ENCODE results near the gene GNB1L.
"Not testable (repeated sequence)": the region's sequence is repeated elsewhere in the genome, so short reads cannot be mapped to it uniquely, and the experiment has no call there.

The GNB1L gene

DNA sequence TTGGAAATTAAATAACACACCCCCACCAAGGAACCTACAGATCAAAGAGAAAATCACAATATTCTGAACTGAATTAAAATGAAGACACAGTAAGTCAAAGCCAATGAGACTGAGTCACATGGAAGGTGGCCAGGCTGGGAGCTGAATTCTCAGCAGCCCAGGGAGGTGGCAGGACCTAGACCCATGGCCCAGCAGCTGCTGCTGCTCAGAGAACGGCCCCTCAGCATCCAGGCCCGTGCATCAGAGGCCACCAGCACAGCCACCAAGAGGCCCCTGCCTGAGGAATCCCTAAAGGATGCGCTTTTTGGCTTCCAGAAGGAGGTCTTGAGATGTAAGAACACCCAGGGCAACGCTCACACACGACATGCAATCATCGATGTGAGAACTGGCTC is 59.1 kb downstream of the GNB1L start:
- DNase-seq (ENCODE audit: low spot score) = no peak

DNA sequence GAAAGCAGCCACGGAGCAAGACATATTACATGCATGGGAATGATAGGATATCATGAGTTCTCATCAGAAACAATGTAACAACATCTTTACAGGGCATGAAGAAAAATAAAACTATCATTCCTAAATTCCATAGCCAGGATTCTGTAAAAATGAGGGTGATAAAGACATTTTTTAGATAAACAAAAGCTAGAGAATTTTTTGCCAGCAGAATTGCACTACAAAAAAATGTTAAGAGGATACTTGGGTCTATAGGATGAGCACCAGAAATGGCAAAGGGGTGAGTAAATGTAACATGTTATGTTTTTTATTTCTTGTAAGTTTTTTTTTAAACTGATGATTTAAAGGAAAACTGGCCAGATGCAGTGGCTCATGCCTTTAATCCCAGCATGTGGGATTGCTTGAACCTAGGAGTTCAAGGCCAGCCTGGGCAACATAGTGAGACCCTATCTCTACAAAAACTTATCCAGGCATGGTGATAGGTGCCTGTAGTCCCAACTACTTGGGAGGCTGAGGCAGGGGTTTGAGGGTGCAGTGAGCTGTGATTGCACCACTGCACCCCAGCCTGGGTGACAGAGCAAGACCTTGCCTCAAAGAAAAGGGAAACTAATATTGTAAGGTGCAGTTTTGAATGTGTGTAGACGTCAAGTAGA is 60.9 kb downstream of the GNB1L start:
- no peak for DNase-seq (ENCODE audit: low spot score)

DNA sequence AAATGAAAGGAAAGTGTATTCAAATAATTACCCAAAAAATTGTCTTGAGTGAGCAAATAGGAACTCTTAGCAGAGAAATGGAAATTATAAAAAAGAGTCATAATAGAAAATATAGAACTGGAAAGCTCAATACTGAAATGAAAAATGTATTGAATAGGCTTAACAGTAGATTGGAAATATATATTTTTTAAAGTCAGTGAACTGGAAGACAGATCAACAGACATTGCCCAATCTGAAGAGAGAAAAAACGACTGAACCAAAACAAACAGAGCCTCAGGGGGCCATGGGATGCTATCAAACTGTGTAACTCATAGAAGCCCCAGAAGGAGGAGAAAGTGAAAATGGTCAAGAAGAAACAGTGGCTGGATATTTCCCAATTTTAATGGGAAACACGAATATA is 61.5 kb downstream of the GNB1L start:
- DNase-seq (ENCODE audit: low spot score) = no peak

DNA sequence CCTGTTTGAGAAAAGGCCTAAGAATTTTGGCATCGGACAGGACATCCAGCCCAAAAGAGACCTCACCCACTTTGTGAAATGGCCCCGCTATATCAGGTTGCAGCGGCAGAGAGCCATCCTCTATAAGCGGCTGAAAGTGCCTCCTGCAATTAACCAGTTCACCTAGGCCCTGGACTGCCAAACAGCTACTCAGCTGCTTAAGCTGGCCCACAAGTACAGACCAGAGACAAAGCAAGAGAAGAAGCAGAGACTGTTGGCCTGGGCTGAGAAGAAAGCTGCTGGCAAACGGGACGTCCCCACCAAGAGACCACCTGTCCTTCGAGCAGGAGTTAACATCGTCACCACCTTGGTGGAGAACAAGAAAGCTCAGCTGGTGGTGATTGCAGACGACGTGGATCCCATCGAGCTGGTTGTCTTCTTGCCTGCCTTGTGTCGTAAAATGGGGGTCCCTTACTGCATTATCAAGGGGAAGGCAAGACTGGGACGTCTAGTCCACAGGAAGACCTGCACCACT is 62.2 kb downstream of the GNB1L start:
- not testable (repeated sequence) for DNase-seq (ENCODE audit: low spot score)

DNA sequence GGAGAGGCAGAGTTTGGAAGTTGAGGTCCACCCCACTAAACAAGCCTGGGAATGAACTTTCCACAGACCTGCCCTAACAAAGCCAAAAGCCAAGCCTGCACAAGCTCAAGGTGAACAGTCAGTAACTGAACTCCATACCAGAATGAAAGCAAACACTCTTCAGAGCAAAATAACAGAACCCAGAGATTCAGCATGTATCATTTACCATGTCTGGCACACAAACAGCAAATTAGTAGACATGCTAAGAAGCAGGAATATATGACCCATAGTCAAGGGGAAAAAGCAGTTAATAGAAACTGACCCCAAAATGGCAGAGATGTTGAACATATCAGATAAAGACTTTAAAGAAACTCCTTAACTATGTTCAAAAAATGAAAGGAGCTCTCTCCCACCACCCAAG is 62.8 kb downstream of the GNB1L start:
- no peak for DNase-seq (ENCODE audit: low spot score)

DNA sequence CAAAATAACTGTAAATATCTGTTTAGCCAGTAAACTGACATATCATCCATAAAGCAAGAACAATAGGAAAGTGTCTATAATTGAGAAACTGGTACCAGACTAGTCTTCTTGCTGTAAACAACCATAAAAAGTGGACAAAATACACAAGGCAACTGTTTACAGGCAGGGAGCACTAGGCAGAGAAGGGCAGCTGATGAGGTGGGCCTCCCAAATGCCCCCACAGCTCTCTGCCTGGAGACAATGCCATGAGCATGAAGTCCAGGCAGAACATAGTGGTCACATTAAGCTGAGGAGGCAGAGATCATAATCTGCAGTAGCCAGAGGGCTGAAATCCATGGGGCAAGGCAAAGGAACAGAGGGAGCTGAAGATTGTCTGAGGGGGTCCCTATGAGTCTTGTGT is 63.4 kb downstream of the GNB1L start:
- DNase-seq (ENCODE audit: low spot score) = no peak

DNA sequence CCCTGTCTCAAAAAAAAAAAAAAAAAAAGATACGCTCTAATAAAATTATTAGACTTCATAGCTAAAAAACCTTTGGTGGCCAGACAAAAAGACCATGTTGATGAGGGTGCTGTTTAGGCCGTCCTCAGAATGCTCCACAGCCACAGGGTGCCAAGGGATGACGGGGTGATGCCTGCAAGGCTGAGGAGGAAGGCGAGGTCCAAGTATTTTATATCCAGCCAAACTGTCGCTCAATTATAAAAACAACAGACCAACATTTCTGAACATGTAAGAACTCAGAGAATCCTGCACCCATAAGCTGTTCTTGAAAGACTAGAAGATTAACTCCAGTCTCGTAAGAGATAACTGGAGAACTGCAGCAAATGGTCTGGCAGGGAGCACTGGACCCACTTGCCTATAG is 64.8 kb downstream of the GNB1L start:
- no peak for DNase-seq (ENCODE audit: low spot score)

DNA sequence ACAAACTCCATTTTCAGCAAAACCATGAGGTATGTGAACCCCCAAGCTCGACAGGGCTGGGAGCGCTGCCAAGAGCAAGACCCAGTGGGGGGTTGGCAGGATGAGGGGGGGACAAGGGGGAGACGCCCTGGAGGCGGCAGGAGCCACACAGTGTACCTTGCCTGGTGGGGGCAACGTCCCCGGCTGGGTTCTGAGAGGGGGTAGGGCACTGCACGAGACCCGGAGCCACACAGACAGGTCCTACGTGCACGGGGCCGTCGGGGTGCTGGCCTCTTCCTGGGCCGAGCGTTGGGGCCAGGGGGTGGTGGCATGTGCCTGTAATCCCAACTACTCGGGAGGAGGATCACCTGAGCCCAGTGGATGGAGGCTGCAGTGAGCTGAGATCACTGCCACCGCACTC is 65.3 kb downstream of the GNB1L start:
- DNase-seq (ENCODE audit: low spot score) = no peak

DNA sequence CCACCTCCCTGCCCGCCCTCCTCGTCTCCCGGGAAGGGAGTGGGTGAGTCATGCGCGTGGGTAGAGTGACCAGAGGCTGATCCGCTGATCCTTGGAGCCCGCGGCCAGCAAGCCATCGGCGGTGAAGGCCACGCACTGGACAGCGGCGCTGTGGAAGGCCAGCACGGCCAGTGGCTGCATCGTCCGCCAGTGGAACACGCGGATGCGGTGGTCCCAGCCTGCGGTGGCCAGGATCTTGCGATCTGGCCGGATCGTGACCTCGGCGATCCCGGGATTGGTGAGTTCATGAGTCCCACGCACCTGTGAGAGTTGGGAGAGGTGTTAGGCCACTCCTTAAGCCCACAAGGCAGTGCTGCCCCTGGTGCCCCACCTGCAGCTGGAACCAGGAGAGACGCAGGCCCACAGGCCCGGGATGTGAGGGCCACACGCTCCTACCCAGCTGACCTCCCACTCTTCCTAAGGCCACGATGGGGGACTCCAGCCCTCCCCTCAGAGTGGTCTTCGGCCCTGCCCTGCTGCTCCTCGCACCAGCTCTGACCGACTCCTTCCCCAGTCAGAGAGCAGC is 65.9 kb downstream of the GNB1L start:
- no peak for DNase-seq (ENCODE audit: low spot score)

DNA sequence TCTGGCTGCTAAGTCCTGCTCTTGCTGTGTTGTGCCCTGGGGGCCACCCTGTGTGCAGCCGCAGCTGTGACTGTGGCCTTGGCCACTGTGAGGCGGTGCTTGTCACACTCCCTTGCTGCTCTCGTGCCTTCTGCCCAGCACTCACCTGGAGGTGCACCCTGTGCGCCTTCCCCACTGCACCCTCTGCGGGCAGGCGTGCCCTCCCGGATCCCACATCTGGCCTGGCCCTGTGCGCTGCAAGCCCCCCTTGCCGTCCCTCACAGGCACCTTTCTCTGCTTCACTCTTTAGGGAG is 66.9 kb downstream of the GNB1L start:
- DNase-seq (ENCODE audit: low spot score) = no peak

DNA sequence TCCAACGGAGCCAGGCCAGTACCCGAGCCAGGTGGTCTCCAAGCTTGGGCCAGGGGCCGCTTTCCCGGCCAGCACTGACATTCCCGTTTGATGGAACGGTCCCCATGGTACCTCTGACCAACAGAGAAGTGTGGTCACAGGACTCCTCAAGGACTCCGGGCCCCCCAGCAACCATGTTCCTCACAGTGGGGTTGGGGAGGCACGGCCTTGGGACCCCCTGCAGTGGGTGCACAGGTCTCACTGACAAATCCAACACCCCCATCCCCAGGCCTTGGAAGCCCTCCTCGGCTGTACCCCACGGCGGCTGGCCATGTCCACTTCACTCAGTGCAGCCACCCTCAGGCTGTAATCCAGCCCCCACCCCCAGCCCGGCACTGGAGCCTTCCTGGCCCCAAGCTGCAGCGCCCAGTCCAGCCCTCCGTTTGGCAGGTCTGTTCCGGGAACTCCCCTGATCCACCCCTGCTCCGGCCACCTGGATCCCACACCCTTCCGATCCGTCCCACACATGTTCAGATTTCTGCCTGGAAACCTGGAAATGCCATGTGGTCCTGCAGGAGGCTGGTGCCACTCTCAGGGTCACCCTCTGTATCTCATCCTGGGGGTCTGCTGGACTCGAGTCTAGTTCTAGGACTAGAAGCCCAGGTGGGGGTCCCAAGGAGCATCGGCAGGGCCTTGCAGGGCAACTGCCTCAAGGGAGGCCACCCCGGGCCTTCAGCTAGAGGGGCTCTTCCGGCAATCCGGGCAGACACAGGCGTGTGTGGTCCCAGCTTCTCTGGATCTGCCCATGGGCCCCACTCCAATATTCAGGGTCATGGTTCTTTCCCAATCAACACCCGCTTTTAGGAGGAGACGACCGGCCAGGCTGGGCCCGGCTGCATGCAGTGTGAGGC is 67.5 kb downstream of the GNB1L start:
- no peak for DNase-seq (ENCODE audit: low spot score)

DNA sequence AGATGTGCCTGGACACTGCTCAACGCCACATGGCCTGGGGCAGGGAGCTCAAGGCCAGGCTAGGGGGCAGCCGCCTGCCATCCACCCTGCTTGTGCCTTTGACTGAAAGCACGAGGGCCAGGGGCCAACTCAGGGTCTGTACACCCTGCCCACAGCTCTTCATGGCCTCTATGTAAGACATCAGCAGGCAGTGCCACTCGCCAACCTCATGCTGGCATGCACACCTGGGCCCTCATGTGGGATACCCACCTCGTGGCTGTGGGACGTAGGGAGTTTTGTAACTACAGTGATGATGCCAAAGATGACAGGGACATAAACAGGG is 68.4 kb downstream of the GNB1L start:
- no peak for DNase-seq (ENCODE audit: low spot score)

DNA sequence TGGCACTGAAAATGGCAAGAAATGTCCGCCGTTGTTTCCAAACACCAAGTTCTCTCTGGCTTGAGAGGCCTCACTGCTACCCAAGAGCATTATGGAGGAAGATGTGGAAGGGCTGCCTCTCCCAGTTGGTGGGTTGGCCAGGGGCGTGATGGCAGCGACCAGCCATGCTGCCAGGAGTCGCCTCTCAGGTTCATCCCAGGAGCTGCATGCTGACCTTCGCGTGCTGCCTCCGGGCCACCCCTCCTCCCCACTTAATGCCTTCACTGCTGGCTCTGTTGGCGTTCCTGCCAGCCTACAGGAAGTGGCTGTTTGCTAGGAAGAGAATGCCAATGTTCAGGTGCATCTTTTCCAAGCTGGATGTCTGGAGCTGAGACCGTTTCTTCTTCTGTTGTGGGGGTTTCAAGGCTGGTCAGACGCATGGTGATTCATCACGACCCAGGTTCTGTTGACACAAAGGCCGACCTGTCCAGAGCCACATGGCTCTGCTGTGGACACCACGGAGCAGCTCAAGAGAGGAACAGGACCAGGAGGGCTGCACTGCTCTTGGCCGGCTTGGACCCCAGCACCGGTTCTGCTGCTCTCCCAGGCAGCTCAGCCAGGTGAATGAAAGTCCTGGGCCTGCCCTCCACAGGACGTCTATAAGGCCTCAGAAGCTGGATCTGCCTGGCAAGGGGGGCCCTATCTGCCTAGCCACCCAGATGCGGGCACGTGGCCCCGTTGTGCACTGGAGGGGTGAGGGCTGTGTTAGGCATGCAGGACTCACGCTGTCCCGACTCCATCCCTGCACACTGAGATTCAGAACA is 69.0 kb downstream of the GNB1L start:
- DNase-seq (ENCODE audit: low spot score) = no peak

DNA sequence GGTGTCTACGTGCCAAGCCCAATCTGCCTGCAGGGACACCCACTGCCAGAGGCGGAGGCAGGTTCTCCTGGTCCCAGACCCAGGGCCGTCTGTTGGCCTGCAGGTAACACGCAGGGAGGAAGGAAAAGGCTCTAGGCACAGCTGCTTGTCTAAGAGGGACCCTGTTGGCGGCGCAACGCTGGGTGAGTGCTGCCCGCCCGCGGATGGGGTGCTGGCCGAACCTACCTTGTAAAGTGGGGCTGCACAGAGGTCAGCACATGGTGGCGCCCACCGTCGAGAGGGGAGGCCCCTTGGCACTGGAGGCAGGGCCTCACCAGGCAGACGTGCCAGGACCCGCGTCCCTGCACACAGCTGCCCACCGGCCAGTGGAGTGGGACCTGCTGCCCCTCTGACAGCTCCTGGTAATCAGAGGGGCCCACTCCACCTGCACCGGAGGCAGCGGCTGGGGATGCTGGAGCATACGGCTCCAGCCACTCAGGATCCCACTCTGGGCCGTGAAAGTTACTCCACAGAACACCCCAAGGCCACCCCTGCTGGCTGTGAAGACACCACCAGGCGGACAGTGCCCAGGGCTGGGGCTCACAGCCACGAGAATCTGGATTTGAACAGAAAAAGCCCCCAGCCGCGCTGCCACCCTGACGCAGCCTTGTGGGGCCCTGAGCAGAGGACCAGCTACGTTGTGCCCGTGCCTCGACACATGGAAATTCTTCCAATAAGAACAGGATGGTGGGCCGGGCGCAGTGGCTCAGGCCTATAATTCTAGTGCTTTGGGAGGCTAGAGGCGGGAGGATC is 70.1 kb downstream of the GNB1L start:
- DNase-seq (ENCODE audit: low spot score) = no peak

DNA sequence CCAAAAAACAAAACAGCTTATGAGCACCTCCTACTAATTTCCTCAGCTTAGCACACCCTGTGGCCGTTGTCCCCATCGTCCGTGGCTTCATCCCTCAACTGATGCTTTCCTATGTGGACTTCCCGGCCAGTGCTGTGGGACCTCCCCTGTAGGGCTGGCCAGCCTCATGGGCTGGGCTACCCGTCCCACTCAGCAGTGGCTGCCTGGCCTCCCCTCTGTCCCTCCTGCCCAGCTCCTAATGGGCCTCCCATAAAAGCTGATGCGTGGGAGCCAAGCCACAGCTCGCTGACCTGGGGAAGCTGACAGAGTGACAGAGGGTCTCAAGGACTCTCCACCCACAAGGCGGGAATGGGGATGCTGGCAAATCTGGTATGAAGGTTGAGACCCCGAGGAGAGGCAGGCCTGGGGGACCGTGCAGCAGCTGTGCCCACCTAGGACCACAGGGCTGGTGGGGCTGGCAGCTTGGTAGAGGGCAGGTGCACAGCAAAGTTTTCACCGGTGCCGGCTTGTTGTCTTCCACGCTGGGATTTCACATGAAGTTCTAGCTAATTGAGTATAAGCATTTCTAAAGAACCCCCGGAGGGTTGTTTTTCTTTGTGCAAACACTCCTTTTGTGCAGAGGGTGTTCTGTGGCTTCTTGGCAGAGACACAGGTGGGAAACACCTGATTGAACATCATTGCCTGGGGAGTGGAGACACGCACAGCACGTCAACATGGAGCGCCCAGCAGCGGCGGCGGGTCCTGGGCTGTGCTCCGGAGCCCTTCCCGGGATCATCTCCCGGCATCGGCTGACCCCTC is 70.9 kb downstream of the GNB1L start:
- no peak for DNase-seq (ENCODE audit: low spot score)

DNA sequence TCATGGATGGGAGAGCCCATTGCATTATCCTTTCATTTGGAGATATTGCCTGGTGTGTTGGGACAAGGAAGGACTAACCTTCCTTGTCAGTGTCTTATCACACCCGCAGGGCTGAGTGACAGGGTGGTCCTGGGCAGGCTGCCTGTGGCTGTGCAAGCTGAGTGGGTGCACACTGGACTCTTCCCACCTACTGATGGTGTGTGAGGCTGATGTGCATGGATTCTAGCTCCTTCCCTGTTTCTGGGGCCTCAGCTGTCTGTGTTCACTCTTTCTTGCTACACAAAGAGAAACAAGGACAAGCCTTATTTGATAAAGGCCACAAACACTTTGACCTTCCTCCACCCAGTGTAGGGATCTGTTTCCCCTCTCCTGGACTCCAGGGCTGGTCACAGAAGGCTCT is 72.1 kb downstream of the GNB1L start:
- DNase-seq (ENCODE audit: low spot score) = no peak

DNA sequence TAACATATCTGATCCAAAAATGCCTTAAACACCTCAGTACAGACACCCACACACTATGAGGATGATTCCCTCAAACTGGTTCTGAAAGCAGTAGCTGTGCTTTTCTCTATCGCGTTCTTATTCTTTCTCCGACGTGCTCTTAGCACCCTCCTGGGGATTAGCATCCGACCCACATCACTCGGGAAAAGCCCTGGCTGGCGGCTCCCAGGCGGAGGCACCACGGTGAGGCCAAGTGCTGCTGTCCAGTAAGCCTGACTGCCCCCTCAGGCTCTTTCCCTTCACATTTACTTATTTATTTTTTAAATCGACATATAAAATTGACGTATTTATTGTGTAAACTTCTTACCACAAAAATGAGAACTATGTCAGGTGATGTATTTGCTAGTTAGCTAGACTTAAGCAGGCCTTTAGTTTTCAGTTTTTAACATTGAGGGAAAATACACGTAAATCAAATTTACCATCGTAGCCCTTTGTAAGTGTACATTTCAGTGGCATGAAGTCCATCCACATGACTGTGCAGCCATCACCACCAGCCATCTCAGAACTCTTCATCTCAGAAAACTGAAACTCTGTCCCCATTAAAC is 74.9 kb downstream of the GNB1L start:
- DNase-seq (ENCODE audit: low spot score) = no peak

DNA sequence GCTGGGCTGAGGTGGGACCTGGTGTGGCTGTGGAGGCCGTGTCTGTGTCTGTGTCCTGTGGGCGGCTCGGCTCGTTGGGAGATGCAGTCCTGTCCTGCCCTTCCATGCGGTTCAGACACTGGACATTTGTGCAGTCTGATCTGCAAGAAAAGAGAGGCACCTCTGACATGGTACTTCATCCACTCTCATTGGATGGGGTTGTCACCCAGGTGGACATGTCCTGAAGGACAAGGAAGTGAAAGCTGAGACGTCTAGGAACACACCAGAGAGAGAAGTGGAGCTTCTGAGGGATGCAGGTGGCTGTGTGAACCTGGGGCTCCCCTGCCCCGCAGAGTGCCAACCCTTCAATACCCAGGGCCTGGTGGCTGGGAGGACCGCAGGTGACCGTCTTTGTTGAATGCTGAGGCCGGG is 75.7 kb downstream of the GNB1L start:
- DNase-seq (ENCODE audit: low spot score) = no peak

DNA sequence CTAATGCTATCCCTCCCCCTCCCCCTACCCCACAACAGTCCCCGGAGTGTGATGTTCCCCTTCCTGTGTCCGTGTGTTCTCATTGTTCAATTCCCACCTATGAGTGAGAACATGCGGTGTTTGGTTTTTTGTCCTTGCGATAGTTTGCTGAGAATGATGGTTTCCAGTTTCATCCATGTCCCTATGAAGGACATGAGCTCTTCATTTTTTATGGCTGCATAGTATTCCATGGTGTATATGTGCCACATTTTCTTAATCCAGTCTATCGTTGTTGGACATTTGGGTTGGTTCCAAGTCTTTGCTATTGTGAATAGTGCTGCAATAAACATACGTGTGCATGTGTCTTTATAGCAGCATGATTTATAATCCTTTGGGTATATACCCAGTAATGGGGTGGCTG is 77.5 kb downstream of the GNB1L start:
- not testable (repeated sequence) for DNase-seq (ENCODE audit: low spot score)

DNA sequence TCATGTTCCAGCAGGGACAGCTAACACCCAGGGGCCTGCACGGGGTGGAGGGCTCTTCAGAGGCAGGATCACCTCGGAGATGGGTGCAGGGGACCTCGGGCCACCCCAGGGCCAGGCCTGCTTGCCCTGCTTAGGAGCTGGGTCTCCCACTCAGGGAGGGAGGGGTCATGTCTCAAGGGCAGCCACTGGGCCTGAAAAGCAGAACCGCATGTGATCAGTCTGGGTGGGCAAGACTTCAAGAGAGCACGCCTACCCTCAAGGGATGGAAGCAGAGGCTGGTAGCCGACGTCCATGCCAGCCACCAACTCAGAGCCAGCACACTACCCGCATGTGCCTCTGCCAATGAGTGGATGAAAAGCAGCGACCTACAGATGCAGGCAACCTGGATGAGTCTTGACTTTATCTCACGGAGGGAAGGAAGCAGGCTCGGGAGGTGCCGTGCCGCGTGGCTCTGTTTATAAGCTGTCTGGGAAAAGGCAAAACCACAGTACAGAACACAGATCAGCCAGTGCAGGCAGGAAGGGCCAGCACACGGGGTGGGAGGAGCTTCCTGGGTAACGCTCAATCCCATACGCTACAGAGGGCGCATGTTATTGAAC is 78.1 kb downstream of the GNB1L start:
- DNase-seq (ENCODE audit: low spot score) = no peak

Data from HuH-7 (cell line).